ENCODE measurements around the gene MACROH2A1.

Gene MACROH2A1

GRCh38 chr5:135435467-135436330 lies 36.7 kb upstream of the MACROH2A1 start:
- no peak for DNase-seq

DNA sequence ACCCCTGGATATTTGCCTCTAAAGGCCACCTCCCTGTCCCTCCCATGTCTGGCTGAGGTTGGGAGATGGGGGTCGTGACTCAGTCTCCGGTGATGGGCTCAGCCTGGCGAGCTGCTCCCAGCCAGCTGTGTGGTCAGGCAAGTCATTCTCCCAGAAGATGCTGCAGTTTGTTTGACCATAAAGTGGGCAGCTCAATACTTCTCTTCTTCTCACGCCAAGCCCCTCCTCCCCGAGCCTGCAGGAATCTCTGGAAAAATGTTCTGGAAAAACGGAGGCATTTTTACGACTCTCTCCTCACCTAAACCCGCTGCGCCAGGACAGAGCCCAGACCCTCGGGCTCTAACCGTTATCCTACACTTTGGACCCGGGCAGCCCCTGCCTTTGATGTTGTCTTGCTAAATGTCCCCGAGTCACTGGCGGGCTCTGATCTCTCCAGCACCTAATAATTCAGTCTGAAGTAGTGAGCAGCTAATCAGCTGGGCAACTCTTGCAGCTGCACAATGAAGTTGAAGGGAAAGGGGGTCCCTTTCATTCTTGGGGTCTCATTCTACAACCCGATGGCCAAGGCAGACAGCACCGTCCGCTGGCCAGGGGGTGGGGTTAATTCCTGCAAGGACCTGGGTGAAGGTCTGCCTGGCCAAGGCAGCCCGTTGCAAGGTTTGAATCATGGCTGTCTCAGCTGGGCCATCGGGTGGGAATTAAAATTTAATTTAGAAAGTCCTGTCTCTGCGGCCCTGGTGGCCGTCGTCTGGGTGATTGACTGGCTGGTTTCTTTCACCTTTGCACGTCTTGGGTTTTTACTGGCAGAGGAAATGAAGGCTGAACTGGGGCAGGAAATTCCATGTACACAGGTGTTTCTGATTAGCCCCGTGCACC lies 35.8 kb upstream of the MACROH2A1 start:
- DNase-seq, result peak; percentile 57

DNA sequence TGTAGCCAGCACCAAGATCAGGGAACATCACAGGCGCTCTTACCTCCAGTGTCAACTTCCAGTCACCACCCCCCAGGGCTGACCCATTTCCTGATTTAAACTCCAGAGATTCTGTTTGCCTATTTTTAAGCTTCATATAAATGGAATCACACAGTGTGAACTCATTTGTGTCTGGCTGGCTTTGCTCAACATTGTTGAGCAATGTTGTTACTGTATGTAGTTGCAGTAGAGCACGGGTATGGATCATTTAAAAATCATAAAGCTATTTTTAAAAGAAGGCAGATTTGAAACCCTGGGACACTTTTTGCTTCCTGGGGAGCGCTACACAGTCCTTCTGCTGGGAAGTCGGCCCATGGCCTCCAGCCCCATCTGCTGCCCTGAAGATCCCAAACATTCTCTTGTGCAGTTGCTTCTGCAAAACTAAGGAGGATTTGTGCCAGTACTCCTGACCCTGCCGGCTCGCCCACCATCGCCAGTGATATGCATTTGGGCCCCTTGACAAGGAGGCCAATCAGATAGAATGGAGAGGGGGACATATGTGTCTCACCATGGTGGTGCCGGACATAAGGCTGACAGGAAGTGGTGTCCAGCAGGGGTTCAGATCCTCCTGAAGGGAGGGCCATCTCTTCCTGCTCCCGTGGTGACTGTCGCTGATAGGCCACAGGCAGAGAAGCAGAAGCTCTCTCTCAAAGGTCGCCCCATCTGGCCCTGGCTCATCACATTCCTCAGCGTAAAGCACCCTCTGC lies 34.8 kb upstream of the MACROH2A1 start:
- DNase-seq, result peak; percentile 59

GRCh38 chr5:135432113-135432512 lies 33.1 kb upstream of the MACROH2A1 start:
- DNase-seq, result no peak

- DNase-seq, result no peak
Measured at GRCh38 chr5:135430135-135430437, 31.1 kb upstream of the MACROH2A1 start.

DNA sequence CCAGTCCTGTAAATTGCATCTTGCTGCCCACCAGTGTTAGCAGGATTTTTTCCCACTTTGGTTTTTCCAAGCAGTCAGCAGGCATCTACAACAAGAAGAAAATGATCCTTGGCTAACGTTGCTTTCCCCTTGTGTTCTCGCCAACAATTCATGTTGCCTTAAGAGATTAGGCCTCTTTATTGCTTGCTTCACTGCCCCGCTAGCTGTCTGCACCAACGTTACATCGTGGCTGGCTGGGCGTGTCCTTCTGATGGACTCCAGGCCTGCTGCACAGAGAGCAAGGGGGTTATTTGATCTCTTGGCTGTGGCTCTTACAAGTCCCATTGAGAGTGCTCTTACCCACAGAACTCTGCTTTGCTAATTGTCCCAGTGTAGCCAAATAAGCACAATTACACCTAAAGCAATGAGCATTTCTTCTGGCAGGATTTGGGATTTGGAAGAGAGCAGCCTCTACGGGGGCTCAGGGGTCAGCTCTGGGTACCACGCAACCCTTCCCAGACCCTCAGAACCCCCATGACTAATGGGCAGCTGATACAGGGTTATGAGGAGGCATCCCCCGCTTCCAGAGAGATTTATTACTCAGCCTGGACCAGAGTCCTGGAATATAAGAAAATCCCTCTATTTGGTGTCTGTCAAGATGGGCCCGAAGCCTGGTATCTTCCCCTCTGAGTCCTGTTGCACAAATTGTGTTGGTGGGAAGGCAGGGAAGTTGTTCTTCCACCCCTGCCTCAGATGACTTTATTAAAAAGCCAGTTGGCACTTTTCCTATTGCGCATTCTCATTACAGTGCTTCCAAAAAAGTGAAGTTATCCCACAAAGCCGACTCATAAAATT lies 30.5 kb upstream of the MACROH2A1 start:
- DNase-seq, result peak; percentile 47

DNA sequence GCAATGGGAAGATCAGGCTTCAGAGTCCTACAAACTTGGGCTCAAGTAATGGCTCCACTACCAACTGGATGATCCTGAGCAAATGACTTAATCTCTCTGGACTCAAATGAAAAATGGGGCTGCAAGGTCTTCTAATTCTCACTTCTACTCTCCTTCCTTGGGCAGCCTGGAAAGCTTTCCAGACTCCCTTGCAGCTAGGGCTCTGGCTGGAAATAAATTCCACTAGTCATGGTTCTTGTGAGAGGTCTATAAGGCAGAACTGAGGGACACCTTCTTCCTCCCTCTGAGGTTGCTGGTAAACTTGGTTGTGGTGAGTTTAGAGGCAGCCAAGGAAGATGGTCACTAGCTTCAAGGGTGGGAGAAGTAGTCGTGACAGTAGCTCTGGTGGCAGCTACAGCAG lies 29.6 kb upstream of the MACROH2A1 start:
- DNase-seq, result no peak

- DNase-seq, result peak; percentile 44
Measured at GRCh38 chr5:135426102-135427082, 27.4 kb upstream of the MACROH2A1 start.

DNA sequence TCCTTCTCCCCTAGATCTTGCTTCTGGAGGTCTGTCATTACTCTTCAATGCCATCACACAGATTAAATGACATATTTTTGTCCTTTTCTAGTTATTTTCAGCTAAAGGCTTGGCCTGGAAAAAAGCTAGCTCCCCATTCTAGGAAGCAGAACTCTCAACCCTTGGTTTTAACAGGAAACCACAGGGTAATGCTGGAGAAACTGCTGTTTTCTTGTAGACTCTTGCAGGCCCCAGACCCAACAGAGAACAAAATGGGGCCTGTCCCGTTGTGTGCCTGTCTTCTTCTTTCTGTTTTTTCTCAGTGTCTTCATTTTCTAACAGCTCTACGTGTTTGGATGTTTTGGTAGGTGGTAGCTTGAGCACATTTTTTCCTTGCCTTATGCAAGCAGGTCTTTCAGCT lies 26.6 kb upstream of the MACROH2A1 start:
- no peak for DNase-seq

- DNase-seq, result no peak
Measured at GRCh38 chr5:135423846-135424168, 24.8 kb upstream of the MACROH2A1 start.

- no peak for DNase-seq
Measured at GRCh38 chr5:135423146-135423845, 24.3 kb upstream of the MACROH2A1 start.

DNA sequence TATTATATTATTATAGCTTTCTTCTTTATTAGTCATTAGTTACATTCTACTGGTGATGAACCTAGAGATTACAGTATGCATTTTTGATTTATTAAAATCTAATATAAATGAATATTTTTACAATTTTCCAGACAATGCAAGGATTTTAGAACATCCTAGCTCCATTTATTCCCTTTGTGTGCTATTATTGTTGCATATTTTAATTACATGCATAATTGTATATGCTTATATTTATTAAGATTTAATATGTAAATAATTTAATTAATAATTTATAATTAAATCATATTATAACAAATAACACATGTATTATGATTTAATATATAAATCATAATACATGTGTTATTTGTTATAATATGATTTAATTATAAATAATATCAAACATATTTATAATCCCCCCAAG lies 23.4 kb upstream of the MACROH2A1 start:
- no peak for DNase-seq

DNA sequence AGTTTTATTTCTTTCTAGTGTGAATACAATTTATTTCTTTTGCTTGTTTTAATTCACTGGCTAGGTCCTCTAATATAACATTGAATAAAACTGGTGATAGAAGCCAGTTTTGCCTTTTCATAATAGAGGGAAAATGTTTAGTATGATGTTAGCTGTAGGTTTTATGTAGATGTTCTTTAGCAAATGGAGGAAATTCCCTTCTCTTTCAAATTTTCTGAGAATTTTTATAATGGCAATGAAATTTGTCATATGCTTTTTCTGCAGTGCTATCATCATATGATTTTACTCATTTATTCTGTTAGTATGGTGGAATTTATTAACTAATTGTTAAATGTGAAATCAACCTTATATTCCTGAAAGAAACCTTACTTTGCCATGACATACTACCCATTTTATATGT lies 18.1 kb upstream of the MACROH2A1 start:
- DNase-seq, result no peak

DNA sequence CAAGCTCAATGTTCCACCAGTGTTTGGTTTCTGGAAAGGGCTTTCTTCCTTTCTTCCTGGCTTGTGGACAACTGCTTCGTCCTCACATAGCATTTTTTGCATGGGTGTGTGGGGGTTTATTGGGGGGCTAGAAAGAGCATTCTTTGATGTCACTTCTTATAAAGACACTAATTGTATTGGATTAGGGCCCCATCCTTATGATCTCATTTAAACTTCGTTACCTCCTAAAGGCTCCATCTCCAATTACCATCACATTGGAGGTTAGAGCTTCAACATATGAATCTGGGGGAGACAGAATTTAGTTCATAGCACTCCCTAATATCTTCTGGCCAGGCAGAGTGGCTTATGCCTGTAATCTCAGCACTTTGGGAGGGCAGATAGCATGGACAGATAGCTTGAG lies 6.1 kb upstream of the MACROH2A1 start:
- no peak for DNase-seq

DNA sequence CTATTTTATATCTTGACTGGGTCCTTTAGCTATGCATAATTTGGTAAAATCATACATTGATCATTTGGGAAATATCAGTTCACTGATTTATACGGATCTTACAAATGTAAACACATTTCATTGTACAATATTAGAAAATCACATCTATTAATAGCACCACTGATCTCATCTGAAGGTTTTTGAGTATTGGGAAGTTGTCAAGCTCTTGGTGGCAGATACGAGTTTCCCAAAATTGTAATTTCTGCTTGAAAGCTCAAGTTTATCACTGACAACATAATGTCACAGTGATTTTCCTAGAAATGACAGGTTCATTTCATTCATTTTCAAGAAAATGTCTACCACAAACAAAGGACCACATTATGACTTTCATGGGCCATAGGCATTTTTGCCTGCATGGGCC lies 3.0 kb upstream of the MACROH2A1 start:
- no peak for DNase-seq

DNA sequence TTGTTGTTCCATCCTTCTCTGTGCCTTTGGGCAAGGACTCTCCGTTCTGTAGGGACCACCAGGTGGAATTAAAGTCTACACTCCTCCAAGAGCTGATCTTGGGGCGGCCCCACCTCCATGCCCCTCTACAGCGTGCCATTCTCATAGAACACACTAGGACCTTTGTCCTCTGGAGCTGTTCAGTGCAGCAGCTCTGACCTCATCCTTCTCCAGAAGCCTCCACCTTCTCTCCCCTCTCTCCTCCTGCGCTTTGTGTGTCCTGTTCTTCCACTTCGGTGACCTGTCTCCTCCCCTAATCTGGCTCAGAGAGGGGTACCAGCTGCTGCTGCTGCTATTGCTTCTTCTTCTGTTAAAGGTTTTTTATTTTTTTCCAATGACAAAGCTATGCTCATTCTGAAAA lies 1.8 kb upstream of the MACROH2A1 start:
- DNase-seq, result no peak

DNA sequence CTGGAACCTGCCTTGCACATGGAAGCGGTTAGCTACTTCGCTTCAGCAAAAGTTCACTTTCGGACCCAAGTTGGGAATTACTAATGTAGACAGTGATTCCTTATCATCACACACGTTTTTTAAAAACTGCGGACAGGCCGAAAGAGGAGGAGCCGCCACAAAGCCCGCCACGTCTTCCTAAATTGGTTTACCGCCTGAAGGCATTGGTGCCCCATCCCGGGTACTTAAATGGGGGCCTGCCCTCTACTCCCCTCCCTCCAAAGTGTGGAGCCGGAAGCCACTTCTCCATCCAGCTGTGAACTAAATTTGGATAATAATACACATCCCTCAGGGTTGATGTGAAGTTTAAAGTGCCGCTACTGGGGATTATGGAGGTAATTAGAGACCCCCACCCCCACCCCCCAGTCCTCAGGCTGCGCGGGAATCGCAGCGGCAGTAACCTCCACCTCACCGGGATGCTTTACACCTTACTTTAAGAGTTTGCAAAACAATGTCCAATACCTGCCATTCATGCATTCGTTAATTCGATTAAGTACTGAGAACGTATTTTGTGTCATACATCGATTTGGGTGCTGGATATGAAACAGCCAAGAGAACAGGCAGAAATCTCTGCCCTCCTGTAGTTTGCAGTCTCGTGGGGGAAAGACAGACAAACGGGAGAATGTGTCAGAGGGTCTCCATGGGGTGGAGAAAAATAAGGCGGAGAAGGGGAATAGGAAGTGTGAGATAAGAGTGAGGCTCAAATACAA lies 937 bp upstream of the MACROH2A1 start:
- peak; percentile 18 for DNase-seq

DNA sequence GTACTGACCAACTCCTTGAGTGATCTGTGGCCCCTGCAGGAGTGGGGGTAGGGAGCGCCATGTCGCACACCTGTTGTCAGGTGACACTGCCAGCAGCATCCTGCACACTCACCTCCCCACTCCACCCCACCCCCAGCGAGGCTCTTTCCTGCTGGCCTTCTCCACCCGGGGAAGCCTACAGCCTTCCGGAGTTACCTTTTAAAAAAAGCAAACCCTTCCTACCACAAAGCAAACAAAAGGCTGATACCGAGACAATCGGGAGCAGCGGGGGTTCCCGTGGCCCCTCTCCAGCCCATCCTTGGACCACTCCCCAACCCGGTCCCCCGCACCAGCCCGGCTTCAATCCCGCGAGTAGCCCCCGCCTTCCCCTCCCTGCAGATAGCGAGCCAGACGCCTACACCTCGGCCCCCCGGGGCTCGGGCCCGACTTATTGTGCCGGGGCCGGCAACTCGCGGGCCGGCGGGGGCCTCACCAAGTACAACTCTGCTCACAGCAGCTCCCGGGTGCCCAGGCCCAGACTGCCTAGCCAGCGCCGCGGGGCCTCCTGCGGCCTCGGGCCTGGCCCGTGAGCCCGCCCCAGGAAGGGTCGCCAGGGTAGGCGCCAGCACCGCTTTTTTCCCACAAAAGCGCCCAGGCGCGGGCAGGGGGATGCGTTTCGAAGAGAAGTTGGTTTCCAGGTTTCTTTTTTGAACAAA lies 724 bp downstream of the MACROH2A1 start:
- DNase-seq, result no peak

GRCh38 chr5:135397084-135397483 lies 1.9 kb downstream of the MACROH2A1 start:
- no peak for DNase-seq
